ENCODE measurements around the gene UGGT1.

The UGGT1 gene

GRCh38 chr2:128086244-128086643, 4.8 kb upstream of the UGGT1 start:
- H3K4me3 ChIP-seq (ENCODE audit: control insufficient read depth, low read depth, low read length) = no peak overlapping the region
- DNase-seq (ENCODE audit: low read depth) = no peak
- no peak for TF ChIP-seq CTCF (conservative IDR thresholded peaks at IDR 0.05; ENCODE audit: control insufficient read depth, insufficient read depth, low read depth, low read length)

- no peak for TF ChIP-seq CTCF (conservative IDR thresholded peaks at IDR 0.05; ENCODE audit: control insufficient read depth, insufficient read depth, low read depth, low read length)
- DNase-seq (ENCODE audit: low read depth) = no peak
- peak overlapping the region; percentile 98 for H3K4me3 ChIP-seq (ENCODE audit: control insufficient read depth, low read depth, low read length)
These were observed 440 bp upstream of the UGGT1 start for GRCh38 chr2:128090575-128090944.

GRCh38 chr2:128091726-128092080, 703 bp downstream of the UGGT1 start:
- peak; percentile 35 for DNase-seq (ENCODE audit: low read depth)
- TF ChIP-seq CTCF (conservative IDR thresholded peaks at IDR 0.05; ENCODE audit: control insufficient read depth, insufficient read depth, low read depth, low read length) = no peak
- H3K4me3 ChIP-seq (ENCODE audit: control insufficient read depth, low read depth, low read length) = peak overlapping the region; percentile 98

GRCh38 chr2:128092656-128093055, 1.7 kb downstream of the UGGT1 start:
- DNase-seq (ENCODE audit: low read depth) = no peak
- H3K4me3 ChIP-seq (ENCODE audit: control insufficient read depth, low read depth, low read length) = no peak overlapping the region
- no peak for TF ChIP-seq CTCF (conservative IDR thresholded peaks at IDR 0.05; ENCODE audit: control insufficient read depth, insufficient read depth, low read depth, low read length)

- no peak for DNase-seq (ENCODE audit: low read depth)
- no peak for TF ChIP-seq CTCF (conservative IDR thresholded peaks at IDR 0.05; ENCODE audit: control insufficient read depth, insufficient read depth, low read depth, low read length)
- no peak overlapping the region for H3K4me3 ChIP-seq (ENCODE audit: control insufficient read depth, low read depth, low read length)
These were observed 2.8 kb downstream of the UGGT1 start for GRCh38 chr2:128093762-128094161.

- no peak for TF ChIP-seq CTCF (conservative IDR thresholded peaks at IDR 0.05; ENCODE audit: control insufficient read depth, insufficient read depth, low read depth, low read length)
- DNase-seq (ENCODE audit: low read depth) = no peak
- no peak overlapping the region for H3K4me3 ChIP-seq (ENCODE audit: control insufficient read depth, low read depth, low read length)
These were observed 4.2 kb downstream of the UGGT1 start for GRCh38 chr2:128095201-128095600.

- no peak for DNase-seq (ENCODE audit: low read depth)
- no peak overlapping the region for H3K4me3 ChIP-seq (ENCODE audit: control insufficient read depth, low read depth, low read length)
- TF ChIP-seq CTCF (conservative IDR thresholded peaks at IDR 0.05; ENCODE audit: control insufficient read depth, insufficient read depth, low read depth, low read length) = no peak
These were observed 12.4 kb downstream of the UGGT1 start for GRCh38 chr2:128103407-128103806.
